ENCODE data around the gene SYT5. TPM values are rescaled to one million over a fixed set of nuclear protein-coding genes. Genes with fewer than 3 reads are reported as not detected.
A peak's percentile ranks its signal among the peaks of the same experiment; 100 is the strongest.
"Not testable (repeated sequence)": the region's sequence is repeated elsewhere in the genome, so short reads cannot be mapped to it uniquely, and the experiment has no call there.

Gene SYT5
- polyA plus RNA-seq, 4 donors: 0.07 to 0.71 (median 0.17) TPM

GRCh38 chr19:55208880-55209692, 29.0 kb upstream of the SYT5 start, which contains the start of gene PTPRH:
Gene PTPRH (minus strand): TSS chr19:55209501. CDS start chr19:55209433, 68 bp downstream.
- DNase-seq (ENCODE audit: low read depth in 4 of 4, low spot score in 2 of 4): no peak

- peak in 2 of 4 donors; percentile 20 to 32 for DNase-seq (ENCODE audit: low read depth in 4 of 4, low spot score in 2 of 4)
These were observed 26.8 kb upstream of the SYT5 start for GRCh38 chr19:55206664-55207500.

DNA sequence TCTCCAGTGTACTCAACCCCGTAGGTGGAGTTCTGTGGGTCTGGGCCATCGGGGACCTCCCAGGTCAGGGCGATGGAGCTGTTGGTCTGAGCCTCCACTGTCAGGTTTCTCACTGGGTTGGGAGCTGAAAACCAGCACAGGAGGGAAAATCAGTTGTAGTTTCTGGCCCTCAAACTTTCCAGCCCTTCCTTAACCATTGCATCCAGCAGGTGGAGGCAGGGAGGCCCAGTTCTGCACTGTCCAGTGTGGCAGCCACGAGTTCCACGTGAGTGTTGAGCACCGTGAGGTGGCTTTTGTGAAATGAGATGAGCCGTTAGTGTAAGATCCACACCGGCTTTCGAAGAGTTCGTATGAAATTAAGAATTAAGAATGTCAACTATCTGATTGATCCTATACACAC, 22.1 kb upstream of the SYT5 start:
- DNase-seq (ENCODE audit: low read depth in 4 of 4, low spot score in 2 of 4): not testable (repeated sequence)

DNA sequence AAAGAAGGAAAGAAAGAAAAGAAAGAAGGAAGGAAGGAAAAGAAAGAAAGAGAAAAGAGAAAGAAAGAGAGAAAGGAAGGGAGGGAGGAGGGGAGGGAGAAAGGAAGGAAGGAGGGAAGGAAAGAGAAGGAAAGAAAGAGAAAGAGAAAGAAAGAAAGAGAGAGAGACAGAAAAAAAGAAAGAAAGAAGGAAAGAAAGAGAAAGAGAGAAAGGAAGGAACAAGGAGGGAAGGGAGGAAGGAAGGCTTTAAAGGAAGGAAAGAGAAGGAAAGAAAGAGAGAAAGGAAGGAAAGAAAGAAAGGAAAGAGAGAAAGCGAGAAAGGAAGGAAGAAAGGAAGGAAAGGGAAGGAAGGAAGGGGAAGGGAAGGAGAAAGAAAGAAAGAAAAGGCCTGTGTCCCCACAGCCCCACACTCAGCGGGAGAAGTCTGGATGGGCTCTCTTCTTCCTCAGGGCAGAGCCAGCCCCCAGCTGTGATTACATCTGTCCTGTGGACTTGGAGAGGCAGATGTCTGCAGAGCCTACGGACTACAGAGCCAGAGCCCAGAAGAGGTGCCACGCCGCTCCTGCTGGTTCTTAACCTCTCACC, 19.6 kb upstream of the SYT5 start:
- no peak for DNase-seq (ENCODE audit: low read depth in 4 of 4, low spot score in 2 of 4)

DNA sequence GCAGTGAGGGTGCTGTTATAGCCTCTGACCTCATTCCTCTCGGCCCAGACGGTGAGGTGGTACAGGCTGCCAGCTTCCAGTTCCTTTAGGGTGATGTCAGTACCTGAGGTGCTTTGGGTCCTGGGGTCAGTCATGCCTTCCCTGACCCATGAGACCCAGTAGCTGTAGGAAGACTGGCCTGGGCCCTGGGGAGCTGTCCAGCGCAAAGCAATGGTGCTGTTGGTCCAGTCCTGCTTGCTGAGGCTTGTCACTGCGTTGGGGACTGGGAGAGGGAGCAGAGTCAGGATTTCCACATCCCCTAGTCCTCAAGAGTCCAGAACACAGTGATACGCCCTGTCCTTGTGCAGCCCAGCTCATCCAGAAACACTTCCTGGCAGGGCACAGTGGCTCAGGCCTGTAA, 18.6 kb upstream of the SYT5 start:
- DNase-seq (ENCODE audit: low read depth in 4 of 4, low spot score in 2 of 4): no peak

DNA sequence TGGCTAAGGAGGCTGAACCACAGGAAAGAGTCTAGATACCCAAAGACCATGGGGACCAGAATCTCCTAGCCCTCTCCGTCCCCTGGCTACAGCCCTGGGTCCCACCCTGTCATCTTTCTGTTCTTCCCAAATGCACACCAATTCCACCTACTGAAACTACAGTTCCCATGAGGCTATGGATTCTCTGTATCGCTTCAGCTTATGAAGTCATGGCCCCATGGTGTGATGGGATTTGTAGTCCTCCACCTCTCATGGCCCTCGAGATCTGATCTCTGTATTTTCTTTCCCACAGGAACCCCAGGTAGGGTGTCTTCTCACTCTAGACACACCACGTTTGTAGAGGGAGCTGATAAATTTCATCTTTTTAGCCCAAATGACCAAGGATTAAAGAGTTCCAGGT, 17.4 kb upstream of the SYT5 start:
- no peak for DNase-seq (ENCODE audit: low read depth in 4 of 4, low spot score in 2 of 4)

- no peak for DNase-seq (ENCODE audit: low read depth in 4 of 4, low spot score in 2 of 4)
These were observed 16.7 kb upstream of the SYT5 start for GRCh38 chr19:55196803-55197202.

- no peak for DNase-seq (ENCODE audit: low read depth in 4 of 4, low spot score in 2 of 4)
These were observed 13.4 kb upstream of the SYT5 start for GRCh38 chr19:55193481-55193880.

- DNase-seq (ENCODE audit: low read depth in 4 of 4, low spot score in 2 of 4): no peak
These were observed 9.3 kb upstream of the SYT5 start for GRCh38 chr19:55189403-55189835.

- no peak for DNase-seq (ENCODE audit: low read depth in 4 of 4, low spot score in 2 of 4)
These were observed 8.5 kb upstream of the SYT5 start for GRCh38 chr19:55188625-55189024.

- no peak for DNase-seq (ENCODE audit: low read depth in 4 of 4, low spot score in 2 of 4)
These were observed 6.0 kb upstream of the SYT5 start for GRCh38 chr19:55186080-55186479.

- DNase-seq (ENCODE audit: low read depth in 4 of 4, low spot score in 2 of 4): no peak
These were observed 1.7 kb upstream of the SYT5 start for GRCh38 chr19:55181740-55182139.

GRCh38 chr19:55178781-55179599, 1.1 kb downstream of the SYT5 start:
- peak in 1 of 4 donors; percentile 69 for DNase-seq (ENCODE audit: low read depth in 4 of 4, low spot score in 2 of 4)

DNA sequence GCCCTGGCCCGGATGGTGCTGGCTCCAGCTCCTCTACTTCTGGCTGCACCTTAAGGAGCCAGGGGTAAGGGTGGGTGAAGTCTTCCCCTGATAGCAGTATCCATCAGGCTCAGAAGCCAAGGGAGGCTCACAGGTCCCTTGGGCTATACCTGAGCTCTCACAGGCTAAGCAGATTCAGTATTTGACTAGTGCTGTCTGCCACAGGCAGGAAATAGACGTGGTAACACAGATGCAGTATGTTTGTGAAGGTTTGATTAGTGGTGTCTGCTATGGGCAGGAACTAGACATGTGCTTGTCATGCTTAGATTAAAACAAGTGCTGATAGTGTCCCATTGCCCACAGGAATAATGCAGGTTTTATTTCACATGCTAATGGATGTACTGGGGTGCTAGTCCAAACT, 4.0 kb downstream of the SYT5 start:
- DNase-seq (ENCODE audit: low read depth in 4 of 4, low spot score in 2 of 4): no peak

DNA sequence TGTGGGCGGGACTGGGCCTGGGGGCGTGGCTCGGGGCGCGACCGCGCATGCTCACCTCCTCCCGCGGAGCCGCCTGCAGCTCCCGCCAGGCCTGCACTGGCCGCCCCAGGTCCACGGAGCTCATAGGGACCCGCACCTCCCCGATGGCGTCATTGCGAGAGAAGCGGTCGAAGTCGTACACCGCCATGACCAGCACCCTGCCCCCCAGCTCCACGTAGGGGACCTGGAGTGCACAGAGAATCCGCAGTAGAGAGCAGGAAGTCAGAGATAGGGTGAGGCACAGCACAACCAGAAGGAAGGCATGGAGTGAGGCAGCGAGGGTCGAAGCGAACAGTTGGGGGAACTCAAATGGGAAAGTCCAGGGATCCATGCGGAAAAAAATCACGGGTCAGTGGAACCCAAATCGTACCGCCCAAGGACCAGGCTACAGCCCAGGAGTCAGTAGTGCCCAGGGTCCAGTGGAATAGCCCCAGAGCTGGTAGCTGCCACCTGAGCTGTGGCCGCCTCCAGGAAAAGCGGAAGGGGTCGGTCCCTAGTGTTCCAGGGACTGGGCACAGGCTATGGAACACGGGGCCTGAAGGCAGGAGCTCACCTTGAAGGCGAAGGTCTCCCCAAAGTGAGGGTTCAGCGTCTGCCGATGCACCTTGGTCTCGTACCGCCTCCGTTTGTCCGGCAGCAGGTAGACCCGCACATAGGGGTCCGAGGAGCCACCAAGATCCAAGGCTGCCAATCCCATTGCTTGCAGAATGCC, 4.8 kb downstream of the SYT5 start:
- DNase-seq (ENCODE audit: low read depth in 4 of 4, low spot score in 2 of 4): no peak

GRCh38 chr19:55174425-55175116, 5.5 kb downstream of the SYT5 start:
- DNase-seq (ENCODE audit: low read depth in 4 of 4, low spot score in 2 of 4): no peak

GRCh38 chr19:55173714-55174409, 6.2 kb downstream of the SYT5 start:
- DNase-seq (ENCODE audit: low read depth in 4 of 4, low spot score in 2 of 4): no peak

- DNase-seq (ENCODE audit: low read depth in 4 of 4, low spot score in 2 of 4): no peak
These were observed 6.8 kb downstream of the SYT5 start for GRCh38 chr19:55173186-55173713.

All from left renal cortex interstitium (tissue), 4 donors.